Measurements from ENCODE around the gene LAMA2.

DNA sequence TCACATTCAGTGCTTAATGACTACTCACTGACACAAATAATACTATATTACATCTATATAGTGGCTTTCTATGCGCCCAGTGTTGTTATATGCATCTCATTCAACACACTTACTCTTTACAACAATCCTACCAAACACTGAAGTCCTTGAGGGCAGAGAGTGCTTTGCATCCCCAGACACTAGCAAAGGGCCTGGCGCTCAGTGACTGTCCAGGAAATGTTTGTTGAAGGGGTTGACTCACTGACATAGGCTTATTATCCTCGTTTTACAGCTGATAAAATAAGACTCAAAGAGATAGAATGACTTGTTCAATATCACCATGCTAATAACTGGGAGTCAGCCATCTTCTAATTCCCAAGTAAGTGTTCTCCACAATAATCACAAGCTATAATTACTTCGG, 663.8 kb downstream of the LAMA2 start:
- TF ChIP-seq, protein P1, sequence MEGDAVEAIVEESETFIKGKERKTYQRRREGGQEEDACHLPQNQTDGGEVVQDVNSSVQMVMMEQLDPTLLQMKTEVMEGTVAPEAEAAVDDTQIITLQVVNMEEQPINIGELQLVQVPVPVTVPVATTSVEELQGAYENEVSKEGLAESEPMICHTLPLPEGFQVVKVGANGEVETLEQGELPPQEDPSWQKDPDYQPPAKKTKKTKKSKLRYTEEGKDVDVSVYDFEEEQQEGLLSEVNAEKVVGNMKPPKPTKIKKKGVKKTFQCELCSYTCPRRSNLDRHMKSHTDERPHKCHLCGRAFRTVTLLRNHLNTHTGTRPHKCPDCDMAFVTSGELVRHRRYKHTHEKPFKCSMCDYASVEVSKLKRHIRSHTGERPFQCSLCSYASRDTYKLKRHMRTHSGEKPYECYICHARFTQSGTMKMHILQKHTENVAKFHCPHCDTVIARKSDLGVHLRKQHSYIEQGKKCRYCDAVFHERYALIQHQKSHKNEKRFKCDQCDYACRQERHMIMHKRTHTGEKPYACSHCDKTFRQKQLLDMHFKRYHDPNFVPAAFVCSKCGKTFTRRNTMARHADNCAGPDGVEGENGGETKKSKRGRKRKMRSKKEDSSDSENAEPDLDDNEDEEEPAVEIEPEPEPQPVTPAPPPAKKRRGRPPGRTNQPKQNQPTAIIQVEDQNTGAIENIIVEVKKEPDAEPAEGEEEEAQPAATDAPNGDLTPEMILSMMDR (conservative IDR thresholded peaks at IDR 0.05 in 1 of 2, IDR thresholded peaks at IDR 0.05 in 1 of 2; ENCODE audit: low read depth in 1 of 2, low read length in 2 of 2) = no peak
- no peak for TF ChIP-seq EZH2 (IDR thresholded peaks at IDR 0.05; ENCODE audit: low read length, missing control alignments)

All from fibroblast of lung (primary cell).